ENCODE results near the gene TRIM2. TPM values are rescaled to one million over a fixed set of nuclear protein-coding genes. Genes with fewer than 3 reads are reported as not detected.

TRIM2 gene
- total RNA-seq, 1 donor from 2014 or later: 20.2 TPM

DNA sequence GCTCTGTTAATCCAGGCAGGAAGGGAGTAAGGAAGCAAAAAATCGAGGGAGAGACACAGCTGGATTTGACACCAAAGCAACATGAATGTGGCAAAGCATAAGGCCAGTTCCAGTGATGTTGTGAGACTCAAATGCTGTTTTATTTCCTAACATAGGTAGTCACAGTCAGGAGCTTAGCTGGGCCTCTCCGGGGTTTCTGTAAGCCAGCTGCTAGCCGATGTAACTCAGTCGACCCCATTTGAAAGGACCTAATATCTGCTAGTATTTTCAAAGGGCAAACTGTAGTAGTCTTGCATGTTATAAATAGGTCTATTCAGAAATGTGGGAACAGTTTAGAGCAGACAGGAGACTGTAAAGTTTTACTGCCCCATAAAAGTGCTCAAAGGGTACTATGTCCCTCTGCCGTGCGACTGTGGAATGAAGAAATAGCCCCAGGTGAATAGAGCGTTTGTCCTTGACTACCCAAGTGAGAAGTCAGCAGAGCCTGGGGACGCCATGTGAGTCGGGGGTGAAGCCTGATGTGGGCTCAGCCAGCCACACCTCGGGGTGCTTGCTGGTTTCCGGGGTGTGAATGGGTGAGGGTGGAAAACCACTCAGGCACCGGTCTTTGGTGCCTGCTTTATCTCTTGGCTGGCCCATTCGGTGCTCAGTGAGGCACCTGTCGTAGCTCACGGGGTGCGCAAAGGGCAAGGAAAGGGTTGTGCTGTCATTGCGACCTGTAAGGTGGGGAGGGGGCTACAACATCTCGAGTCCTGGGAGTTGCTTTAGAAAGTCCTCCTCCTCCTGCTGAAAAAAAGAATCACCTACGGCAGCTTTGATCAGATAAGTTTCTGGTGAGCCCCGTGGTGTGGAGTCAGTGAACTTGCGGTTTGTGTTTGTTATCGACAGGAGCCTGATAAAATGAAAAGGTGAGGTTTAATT is 745 bp downstream of the TRIM2 start:
- TF ChIP-seq, protein P1, sequence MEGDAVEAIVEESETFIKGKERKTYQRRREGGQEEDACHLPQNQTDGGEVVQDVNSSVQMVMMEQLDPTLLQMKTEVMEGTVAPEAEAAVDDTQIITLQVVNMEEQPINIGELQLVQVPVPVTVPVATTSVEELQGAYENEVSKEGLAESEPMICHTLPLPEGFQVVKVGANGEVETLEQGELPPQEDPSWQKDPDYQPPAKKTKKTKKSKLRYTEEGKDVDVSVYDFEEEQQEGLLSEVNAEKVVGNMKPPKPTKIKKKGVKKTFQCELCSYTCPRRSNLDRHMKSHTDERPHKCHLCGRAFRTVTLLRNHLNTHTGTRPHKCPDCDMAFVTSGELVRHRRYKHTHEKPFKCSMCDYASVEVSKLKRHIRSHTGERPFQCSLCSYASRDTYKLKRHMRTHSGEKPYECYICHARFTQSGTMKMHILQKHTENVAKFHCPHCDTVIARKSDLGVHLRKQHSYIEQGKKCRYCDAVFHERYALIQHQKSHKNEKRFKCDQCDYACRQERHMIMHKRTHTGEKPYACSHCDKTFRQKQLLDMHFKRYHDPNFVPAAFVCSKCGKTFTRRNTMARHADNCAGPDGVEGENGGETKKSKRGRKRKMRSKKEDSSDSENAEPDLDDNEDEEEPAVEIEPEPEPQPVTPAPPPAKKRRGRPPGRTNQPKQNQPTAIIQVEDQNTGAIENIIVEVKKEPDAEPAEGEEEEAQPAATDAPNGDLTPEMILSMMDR (IDR thresholded peaks at IDR 0.05; ENCODE audit: borderline replicate concordance): no peak
- H3K4me3 ChIP-seq: peak overlapping the region; percentile 60
- peak overlapping the region; percentile 51 for H3K27ac ChIP-seq (replicated peaks)
- intact Hi-C loops (cut with micrococcal nuclease): no loop called here
- no peaks in the 10 kb centered on the region for H3K36me3 ChIP-seq
- H3K9me3 ChIP-seq (replicated peaks): no peaks in the 10 kb centered on the region
- peaks cover 15% of the 10 kb centered on the region for H3K4me1 ChIP-seq
- DNase-seq: no peak
- no peaks in the 10 kb centered on the region for H3K27me3 ChIP-seq (ENCODE audit: low read depth)

DNA sequence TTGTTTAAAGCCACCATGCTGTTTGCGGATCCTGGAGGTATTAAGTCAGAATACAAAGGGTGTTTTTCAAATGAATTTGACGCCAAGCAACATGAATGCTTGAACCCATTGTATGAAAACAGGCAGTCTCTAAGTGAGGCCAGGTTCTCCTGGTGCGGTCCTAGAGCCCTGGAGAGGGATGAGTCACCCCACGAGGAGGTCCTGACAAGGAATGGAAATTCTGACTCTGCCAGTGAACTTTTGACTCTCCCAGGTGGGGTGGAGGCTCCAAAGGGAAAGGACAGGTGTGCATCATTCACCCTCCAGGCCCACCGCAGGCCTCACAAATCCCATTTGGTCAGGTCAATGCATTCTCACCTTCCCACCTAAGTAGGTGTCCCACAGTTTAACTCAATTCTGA is 1.5 kb downstream of the TRIM2 start:
- TF ChIP-seq, protein P1 (IDR thresholded peaks at IDR 0.05; ENCODE audit: borderline replicate concordance): no peak
- H3K4me1 ChIP-seq: peaks cover 23% of the 10 kb centered on the region
- no peaks in the 10 kb centered on the region for H3K36me3 ChIP-seq
- intact Hi-C loops (cut with micrococcal nuclease): no loop called here
- H3K27ac ChIP-seq (replicated peaks): no peak overlapping the region
- H3K9me3 ChIP-seq (replicated peaks): no peaks in the 10 kb centered on the region
- no peak overlapping the region for H3K4me3 ChIP-seq
- H3K27me3 ChIP-seq (ENCODE audit: low read depth): no peaks in the 10 kb centered on the region
- no peak for DNase-seq

- no peak overlapping the region for H3K4me3 ChIP-seq
- H3K4me1 ChIP-seq: peaks cover 30% of the 10 kb centered on the region
- H3K27ac ChIP-seq (replicated peaks): no peak overlapping the region
- no peaks in the 10 kb centered on the region for H3K9me3 ChIP-seq (replicated peaks)
- no peaks in the 10 kb centered on the region for H3K36me3 ChIP-seq
- intact Hi-C loops (cut with micrococcal nuclease): no loop called here
- no peak for DNase-seq
- no peaks in the 10 kb centered on the region for H3K27me3 ChIP-seq (ENCODE audit: low read depth)
- TF ChIP-seq, protein P1 (IDR thresholded peaks at IDR 0.05; ENCODE audit: borderline replicate concordance): no peak
These were observed 2.3 kb downstream of the TRIM2 start for GRCh38 chr4:153206534-153206933.

- Histone ChIP-seq H3K4me1 (peaks cover 30% of the 10 kb centered on the region), H3K36me3 (no peaks in the 10 kb centered on the region), H3K4me3 (no peak overlapping the region), H3K27ac (replicated peaks) (no peak overlapping the region), H3K27me3 (ENCODE audit: low read depth) (no peaks in the 10 kb centered on the region), H3K9me3 (replicated peaks) (no peaks in the 10 kb centered on the region)
- TF ChIP-seq, protein P1 (IDR thresholded peaks at IDR 0.05; ENCODE audit: borderline replicate concordance): no peak
- intact Hi-C loops (cut with micrococcal nuclease): no loop called here
- no peak for DNase-seq
These were observed 2.8 kb downstream of the TRIM2 start for GRCh38 chr4:153207027-153207426.

DNA sequence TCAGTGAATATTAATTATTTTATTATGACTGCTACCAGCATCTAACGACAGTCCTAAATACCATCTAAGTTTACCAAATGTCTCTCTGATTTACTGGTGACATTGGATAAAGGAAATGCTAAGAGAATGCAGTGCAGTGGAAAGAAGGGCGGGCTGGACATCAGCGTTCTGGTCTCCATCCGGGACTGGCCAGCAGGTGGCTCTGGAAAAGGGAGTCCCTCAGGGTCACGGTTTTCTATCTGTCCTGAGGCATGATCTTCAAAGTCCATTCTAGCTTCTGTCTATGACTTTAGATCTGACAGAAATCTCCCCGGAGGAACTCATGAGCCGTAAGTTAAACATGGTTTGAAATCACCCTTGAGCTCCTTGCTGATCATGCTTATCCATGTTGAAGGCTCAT is 3.3 kb downstream of the TRIM2 start:
- no peaks in the 10 kb centered on the region for H3K36me3 ChIP-seq
- H3K27ac ChIP-seq (replicated peaks): no peak overlapping the region
- no peak overlapping the region for H3K4me3 ChIP-seq
- H3K27me3 ChIP-seq (ENCODE audit: low read depth): no peaks in the 10 kb centered on the region
- TF ChIP-seq, protein P1 (IDR thresholded peaks at IDR 0.05; ENCODE audit: borderline replicate concordance): peak; percentile 74
- H3K9me3 ChIP-seq (replicated peaks): no peaks in the 10 kb centered on the region
- peaks cover 33% of the 10 kb centered on the region for H3K4me1 ChIP-seq
- intact Hi-C loops (cut with micrococcal nuclease): no loop called here
- DNase-seq: peak; percentile 36
